ENCODE results near the gene MAZ.

Gene MAZ

GRCh38 chr16:29824589-29825144 lies 18.3 kb downstream of the MAZ start:
- Histone ChIP-seq H3K4me1 (ENCODE audit: insufficient read depth, low read length, poor library complexity, severe bottlenecking) (peaks cover 18% of the 10 kb centered on the region), H3K9ac (ENCODE audit: low read depth, low read length, poor library complexity, severe bottlenecking) (no peak overlapping the region), H3F3A (ENCODE audit: low read depth) (no peaks in the 10 kb centered on the region), H3K4me2 (ENCODE audit: low read depth, low read length, poor library complexity, severe bottlenecking) (no peak overlapping the region), H3K79me2 (ENCODE audit: insufficient read depth, low read length) (peaks cover 5% of the 10 kb centered on the region; the same call in 1 of the 2 replicates), H3K4me3 (ENCODE audit: low read length, poor library complexity, severe bottlenecking) (no peak overlapping the region), H3K27me3 (ENCODE audit: insufficient read depth, low read length, poor library complexity, severe bottlenecking) (no peaks in the 10 kb centered on the region), H3K9me3 (ENCODE audit: insufficient read depth, low read depth, low read length) (no peaks in the 10 kb centered on the region), H4K20me1 (ENCODE audit: insufficient read depth, low read length, poor library complexity, severe bottlenecking) (peaks cover 10% of the 10 kb centered on the region), H2AFZ (ENCODE audit: low read length) (no peak overlapping the region), H3K9me2 (replicated peaks; ENCODE audit: low read depth, low read length) (no peaks in the 10 kb centered on the region), H3K36me3 (ENCODE audit: insufficient read depth, low read length) (no peaks in the 10 kb centered on the region)
- TF ChIP-seq CTCF (conservative IDR thresholded peaks at IDR 0.05; ENCODE audit: low read length) (no peak), EZH2phosphoT487 (IDR thresholded peaks at IDR 0.05; ENCODE audit: borderline replicate concordance) (no peak)

DNA sequence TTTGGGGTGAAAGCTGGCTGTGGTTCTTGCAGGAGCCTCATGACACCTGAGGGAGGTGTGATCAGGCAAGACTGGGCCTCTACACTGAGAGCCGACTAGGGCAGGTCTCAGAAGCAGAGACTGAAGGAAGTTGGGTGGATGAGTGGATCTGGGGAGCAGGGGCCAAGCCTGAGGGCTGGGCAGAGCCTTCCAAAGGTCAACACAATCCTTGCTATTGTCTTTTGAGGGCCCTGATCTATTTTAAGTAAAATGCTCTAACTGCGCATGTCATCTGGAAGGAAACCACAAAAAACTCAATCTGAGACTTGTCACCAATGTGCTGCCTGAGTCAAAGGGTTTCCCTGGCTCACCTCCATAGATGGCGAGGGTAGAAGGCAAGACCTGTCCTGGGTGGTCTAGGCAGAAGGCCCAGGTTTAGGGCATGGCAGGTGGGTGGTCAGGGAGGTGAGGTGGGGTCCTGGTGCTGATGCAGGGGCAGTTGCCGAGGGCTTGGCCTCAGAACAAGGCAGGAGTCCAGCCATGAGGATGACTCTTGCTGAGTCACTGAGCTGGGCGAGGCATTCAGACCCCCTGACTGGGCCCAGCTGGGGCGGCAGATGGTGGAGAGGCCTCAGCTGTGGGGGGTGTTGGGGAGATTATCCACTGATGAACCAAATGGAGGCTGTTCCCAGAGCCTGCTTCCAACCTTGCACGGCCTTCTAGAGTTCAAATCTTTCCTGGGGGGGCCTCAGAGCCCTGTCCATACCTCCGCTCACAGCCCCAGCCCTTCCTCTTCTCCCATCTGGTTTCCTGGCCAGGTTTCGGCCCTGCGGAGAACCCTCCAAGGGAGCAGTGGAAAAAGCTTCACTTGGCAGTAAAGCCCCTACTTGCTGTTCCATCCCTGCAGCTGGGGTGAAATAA lies 19.1 kb downstream of the MAZ start:
- Histone ChIP-seq H3F3A (ENCODE audit: low read depth) (no peaks in the 10 kb centered on the region), H3K9me3 (ENCODE audit: insufficient read depth, low read depth, low read length) (no peaks in the 10 kb centered on the region), H3K36me3 (ENCODE audit: insufficient read depth, low read length) (no peaks in the 10 kb centered on the region), H4K20me1 (ENCODE audit: insufficient read depth, low read length, poor library complexity, severe bottlenecking) (peaks cover 3% of the 10 kb centered on the region), H3K9ac (ENCODE audit: low read depth, low read length, poor library complexity, severe bottlenecking) (no peak overlapping the region), H3K4me2 (ENCODE audit: low read depth, low read length, poor library complexity, severe bottlenecking) (no peak overlapping the region), H2AFZ (ENCODE audit: low read length) (no peak overlapping the region), H3K4me3 (ENCODE audit: low read length, poor library complexity, severe bottlenecking) (no peak overlapping the region), H3K27me3 (ENCODE audit: insufficient read depth, low read length, poor library complexity, severe bottlenecking) (no peaks in the 10 kb centered on the region), H3K9me2 (replicated peaks; ENCODE audit: low read depth, low read length) (no peaks in the 10 kb centered on the region), H3K79me2 (ENCODE audit: insufficient read depth, low read length) (no peaks in the 10 kb centered on the region), H3K4me1 (ENCODE audit: insufficient read depth, low read length, poor library complexity, severe bottlenecking) (peaks cover 11% of the 10 kb centered on the region)
- TF ChIP-seq EZH2phosphoT487 (IDR thresholded peaks at IDR 0.05; ENCODE audit: borderline replicate concordance) = no peak
- TF ChIP-seq CTCF (conservative IDR thresholded peaks at IDR 0.05; ENCODE audit: low read length) = no peak

DNA sequence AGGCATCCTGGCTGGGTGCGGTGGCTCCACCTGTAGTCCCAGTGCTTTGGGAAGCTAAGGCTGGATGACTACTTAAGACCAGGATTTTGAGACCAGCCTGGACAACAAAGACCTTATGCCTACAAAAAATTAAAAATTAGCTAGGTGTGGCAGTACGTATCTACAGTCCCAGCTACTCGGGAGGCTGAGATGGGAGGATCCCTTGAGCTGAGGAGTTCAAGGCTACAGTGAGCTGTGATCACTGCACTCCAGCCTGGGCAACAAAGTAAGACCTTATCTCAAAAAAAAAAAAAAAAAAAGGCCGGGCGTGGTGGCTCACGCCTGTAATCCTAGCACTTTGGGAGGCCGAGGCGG lies 20.0 kb downstream of the MAZ start:
- peaks cover 5% of the 10 kb centered on the region for H3K4me1 ChIP-seq (ENCODE audit: insufficient read depth, low read length, poor library complexity, severe bottlenecking)
- H3K9me2 ChIP-seq (replicated peaks; ENCODE audit: low read depth, low read length) = no peaks in the 10 kb centered on the region
- no peak overlapping the region for H3K4me3 ChIP-seq (ENCODE audit: low read length, poor library complexity, severe bottlenecking)
- no peaks in the 10 kb centered on the region for H3K27me3 ChIP-seq (ENCODE audit: insufficient read depth, low read length, poor library complexity, severe bottlenecking)
- no peaks in the 10 kb centered on the region for H3K9me3 ChIP-seq (ENCODE audit: insufficient read depth, low read depth, low read length)
- no peak overlapping the region for H3K4me2 ChIP-seq (ENCODE audit: low read depth, low read length, poor library complexity, severe bottlenecking)
- H4K20me1 ChIP-seq (ENCODE audit: insufficient read depth, low read length, poor library complexity, severe bottlenecking) = no peaks in the 10 kb centered on the region
- no peaks in the 10 kb centered on the region for H3K79me2 ChIP-seq (ENCODE audit: insufficient read depth, low read length)
- no peaks in the 10 kb centered on the region for H3K36me3 ChIP-seq (ENCODE audit: insufficient read depth, low read length)
- H3K9ac ChIP-seq (ENCODE audit: low read depth, low read length, poor library complexity, severe bottlenecking) = no peak overlapping the region
- H2AFZ ChIP-seq (ENCODE audit: low read length) = no peak overlapping the region
- TF ChIP-seq CTCF (conservative IDR thresholded peaks at IDR 0.05; ENCODE audit: low read length) (no peak), EZH2phosphoT487 (IDR thresholded peaks at IDR 0.05; ENCODE audit: borderline replicate concordance) (no peak)
- no peaks in the 10 kb centered on the region for H3F3A ChIP-seq (ENCODE audit: low read depth)

All from Loucy (cell line).